SW480 (cell line): Measurements from ENCODE around the gene NXPE3.
"Not testable (repeated sequence)": the region's sequence is repeated elsewhere in the genome, so short reads cannot be mapped to it uniquely, and the experiment has no call there.

Source experiments
- DNase-seq: peaks from one replicate; pipeline ENCODE4 v3.0.0-alpha.2; 2016; ENCODE audit warnings: low spot score

NXPE3 gene

DNA sequence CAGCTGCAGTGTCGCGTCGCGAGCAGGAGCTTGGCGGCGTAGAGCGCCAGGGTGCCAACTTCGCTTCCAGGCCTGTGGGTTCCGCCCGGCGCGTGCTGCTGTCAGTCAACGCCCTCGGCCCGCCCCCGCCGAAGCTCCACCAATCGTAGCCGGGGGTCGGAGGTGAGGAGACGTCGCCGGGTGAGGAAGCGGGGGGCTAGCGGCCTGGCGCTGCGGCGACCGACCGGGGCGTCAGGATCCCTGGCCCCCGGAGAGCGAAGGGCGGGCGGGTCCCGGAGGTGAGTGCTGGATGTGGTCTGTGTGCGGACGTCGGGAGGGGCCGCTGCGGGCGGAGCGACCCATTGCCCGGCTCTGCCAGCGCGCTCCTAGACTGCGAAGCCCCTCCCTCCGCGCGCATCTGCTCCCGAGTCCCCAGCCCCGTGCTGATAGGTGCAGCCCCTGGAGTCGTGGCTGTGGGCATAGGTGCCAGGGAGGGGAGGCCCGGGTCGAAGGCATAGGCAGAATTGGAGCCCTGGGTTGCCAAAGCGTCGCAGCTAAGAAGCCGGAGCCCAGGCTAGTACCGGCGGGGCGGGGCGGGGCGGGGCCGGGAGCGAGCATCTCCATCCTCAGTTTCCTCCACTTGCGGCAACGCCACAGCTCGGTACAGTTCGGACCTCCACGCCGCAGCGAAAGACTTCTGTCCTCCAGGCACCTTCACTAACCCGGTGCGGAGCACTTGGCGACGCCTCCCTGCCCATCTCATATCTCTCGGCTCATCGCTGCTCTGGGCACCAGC lies at the start of gene NXPE3:
NXPE3 (plus strand) TSS at position 165 of the 775 bp plus-strand sequence. CDS start 6,386 bp downstream, outside the sequence.
- peak; percentile 82 for DNase-seq

DNA sequence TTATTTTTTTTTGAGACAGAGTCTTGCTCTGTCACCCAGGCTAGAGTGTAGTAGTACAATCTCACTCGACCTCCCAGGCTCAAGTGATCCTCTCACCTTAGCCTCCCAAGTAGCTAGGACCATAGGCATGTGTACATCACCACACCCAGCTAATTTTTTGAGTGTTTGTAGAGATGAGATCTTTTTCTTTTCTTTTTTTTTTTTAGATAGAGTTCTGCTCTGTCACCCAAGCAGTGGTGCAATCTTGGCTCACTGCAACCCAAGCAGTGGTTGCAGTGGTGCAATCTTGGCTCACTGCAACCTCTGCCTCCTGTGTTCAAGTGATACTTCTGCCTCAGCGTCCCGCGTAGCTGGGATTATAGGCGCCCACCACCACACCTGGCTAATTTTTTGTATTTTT lies 49.4 kb upstream of the NXPE3 start:
- no peak for DNase-seq

DNA sequence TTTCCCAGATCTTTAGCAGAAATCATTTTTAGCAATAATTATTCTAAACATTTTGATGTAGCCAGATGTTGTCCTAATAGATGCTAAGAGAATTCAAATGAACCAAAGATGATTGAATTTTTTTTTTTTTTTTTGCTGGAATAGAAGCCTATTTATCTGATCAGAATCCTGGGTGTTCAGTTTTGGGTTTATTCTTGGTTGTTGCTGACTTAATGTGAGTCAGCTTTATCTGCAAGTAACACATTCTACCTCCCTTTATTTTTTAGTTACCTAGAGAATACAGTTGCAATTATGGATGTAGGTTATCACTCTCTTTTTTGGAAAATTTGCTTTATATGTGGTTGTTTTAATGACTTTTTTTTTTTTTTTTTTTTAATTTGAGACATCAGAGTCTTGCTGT lies 48.2 kb upstream of the NXPE3 start:
- no peak for DNase-seq

DNA sequence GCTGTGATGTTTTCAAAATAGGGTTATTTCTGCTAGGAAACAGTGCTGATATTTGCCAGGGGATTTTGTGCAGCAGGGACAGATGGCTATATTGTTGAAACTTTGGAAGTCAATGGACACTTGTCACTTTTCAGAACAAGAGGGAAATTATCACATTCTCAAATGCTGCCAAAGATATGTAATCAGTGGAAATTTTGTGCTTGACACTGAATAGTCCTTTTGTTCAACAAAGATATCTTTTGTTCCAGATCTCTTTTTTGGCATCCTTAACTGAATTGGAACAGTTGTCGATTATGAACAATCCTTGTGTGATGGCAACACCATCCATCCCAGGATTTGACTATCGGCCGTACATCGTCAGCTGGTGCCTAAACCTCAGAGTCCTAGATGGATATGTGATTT lies 46.8 kb upstream of the NXPE3 start:
- DNase-seq: no peak

DNA sequence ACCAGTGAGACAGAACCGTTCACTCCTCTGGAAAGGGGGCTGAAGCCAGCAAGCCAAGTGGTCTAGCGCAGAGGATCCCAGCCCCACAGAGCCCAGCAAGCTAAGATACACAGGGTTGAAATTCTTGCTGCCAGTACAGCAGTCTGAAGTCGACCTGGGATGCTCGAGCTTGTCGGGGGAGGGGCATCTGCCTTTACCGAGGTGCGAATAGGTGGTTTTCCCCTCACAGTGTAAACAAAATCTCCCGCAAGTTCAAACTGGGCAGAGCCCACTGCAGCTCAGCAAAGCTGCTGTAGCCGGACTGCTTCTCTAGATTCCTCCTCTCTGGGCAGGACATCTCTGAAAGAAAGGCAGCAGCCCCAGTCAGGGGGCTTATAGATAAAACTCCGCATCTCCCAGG lies 43.2 kb upstream of the NXPE3 start:
- no peak for DNase-seq

DNA sequence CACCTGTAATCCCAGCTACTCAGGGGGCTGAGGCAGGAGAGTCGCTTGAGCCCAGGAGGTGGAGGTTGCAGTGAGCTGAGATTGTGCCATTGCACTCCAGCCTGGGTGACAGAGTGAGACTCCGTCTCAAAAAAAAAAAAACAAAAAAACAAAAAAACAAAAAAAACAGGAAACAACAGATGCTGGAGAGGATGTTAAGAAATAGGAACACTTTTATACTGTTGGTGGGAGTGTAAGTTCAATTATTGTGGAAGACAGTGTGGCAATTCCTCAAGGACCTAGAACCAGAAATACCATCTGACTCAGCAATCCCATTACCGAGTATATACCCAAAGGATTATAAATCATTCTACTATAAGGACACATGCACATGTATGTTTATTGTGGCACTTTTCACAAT lies 37.1 kb upstream of the NXPE3 start:
- not testable (repeated sequence) for DNase-seq

DNA sequence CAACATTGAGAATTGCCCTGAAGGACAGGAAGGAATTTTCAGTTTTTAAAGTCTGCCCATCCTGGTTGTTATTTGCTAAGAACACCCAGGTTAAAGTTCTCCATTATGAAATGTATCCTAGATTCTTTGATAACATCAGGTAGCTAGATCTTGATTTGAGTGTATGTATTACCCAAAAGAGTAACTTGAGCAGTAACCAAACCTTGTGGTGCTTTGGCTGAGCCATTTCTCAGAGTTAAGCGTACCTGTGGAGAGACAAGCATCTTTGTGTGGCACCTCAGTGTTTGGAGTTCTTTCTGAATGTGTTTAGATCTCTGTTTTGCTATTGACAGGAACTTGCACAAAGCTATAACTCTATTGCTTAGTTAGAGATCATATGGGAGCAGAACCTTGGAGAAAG lies 34.2 kb upstream of the NXPE3 start:
- no peak for DNase-seq

DNA sequence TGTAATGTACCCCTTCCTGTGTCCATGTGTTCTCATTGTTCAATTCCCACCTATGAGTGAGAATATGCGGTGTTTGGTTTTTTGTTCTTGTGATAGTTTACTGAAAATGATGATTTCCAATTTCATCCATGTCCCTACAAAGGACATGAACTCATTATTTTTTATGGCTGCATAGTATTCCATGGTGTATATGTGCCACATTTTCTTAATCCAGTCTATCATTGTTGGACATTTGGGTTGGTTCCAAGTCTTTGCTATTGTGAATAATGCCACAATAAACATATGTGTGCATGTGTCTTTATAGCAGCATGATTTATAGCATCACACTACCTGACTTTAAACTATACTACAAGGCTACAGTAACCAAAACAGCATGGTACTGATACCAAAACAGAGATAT lies 33.1 kb upstream of the NXPE3 start:
- DNase-seq: not testable (repeated sequence)

DNA sequence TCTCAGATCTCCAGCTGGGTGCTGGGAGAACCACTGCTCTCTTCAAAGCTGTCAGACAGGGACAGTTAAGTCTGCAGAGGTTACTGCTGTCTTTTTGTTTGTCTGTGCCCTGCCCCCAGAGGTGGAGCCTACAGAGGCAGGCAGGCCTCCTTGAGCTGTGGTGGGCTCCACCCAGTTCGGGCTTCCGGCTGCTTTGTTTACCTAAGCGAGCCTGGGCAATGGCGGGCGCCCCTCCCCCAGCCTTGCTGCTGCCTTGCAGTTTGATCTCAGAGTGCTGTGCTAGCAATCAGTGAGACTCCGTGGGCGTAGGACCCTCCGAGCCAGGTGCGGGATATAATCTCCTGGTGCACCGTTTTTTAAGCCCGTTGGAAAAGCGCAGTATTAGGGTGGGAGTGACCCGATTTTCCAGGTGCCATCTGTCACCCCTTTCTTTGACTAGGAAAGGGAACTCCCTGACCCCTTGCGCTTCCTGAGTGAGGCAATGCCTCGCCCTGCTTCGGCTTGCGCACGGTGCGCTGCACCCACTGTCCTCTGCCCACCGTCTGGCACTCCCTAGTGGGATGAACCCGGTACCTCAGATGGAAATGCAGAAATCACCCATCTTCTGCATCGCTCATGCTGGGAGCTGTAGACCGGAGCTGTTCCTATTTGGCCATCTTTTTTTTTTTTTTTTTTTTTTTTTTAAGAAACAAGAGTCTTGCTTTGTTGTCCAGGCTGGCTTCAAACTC lies 25.5 kb upstream of the NXPE3 start:
- DNase-seq: not testable (repeated sequence)

DNA sequence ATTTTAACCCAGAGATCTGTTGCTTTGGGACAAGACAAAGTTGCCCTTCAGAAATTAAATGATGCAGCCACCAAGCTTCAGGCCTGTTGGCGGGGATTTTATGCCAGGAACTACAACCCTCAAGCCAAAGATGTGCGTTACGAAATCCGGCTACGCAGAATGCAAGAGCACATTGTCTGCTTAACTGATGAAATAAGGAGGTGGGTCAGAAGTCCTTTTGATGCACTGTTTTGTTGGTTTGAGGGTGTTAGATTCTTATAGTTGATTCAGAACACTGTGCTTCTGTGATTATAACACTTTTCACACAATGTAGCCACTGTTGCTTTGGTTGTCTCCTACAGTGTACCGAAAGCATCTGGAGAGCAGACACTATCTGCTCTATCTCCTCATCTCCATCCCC lies 20.8 kb upstream of the NXPE3 start:
- no peak for DNase-seq

DNA sequence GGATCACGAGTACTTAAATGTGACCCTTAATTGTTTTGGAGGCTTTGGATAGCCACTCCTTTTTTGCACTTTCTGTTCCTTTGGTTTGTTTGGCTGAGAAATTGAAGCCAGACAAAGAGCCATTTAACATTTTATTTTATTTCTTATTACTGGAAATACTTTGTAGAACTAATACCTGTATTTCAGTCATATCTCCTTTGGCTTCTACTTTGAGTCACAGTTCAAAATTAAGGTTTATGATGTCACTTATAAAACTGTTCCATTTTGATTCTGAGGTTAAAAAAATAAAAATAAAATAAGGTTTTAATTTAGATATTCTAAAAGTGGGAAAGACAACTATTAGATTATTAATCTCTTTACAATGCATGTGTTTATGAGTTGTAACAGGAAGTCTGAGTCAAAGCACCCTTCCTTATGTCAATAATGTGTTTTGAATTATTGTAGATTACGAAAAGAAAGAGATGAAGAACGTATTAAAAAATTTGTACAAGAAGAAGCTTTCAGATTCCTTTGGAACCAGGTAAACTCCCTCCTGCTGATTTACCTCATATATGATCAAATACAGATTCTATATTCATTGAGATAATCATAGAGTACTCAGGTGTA lies 16.9 kb upstream of the NXPE3 start:
- DNase-seq: no peak

DNA sequence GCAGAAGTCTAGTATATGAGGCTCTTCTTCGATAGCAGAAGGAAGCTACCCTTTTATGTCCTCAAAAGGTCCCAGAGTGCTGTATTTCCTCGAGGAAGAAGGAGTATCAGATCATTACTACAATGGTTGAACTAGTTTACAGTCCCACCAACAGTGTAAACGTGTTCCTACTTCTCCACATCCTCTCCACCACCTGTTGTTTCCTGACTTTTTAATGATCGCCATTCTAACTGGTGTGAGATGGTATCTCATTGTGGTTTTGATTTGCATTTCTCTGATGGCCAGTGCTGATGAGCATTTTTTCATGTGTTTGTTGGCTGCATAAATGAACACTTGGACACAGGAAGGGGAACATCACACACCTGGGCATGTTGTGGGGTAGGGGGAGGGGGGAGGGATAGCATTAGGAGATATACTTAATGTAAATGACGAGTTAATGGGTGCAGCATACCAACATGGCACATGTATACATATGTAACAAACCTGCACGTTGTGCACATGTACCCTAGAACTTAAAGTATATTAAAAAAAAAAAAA lies 1.2 kb upstream of the NXPE3 start:
- not testable (repeated sequence) for DNase-seq

DNA sequence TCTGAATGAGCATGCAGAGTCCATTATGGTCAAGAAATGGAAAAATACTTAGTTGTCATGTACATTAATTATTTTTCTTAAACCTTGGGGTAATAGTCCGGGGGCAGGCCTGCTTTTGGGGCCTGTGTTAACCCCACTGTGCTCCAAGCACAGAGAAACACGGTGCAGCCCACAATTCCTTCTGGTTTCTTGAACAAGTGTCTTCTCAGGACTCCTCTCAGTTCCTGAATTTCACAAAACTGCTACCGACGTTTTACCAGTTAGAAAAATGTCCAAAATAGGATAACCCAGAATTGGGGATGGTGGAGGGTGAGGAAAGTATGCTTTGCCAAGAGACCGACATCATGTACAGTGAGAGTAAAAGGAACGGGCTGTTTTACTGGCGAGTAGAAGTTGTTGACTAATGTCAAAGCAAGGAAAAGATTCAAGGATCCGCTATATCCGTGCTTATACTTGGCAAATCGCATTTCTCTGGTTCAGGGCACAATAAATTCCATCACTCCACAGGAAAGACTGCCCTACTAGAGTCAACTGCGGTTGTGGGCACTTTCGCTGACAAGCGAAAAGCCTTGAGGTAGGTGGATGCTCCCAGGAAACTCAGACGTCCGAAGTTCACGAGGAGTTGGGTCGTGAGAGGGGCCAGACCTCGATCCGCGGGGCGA lies 495 bp upstream of the NXPE3 start:
- no peak for DNase-seq

DNA sequence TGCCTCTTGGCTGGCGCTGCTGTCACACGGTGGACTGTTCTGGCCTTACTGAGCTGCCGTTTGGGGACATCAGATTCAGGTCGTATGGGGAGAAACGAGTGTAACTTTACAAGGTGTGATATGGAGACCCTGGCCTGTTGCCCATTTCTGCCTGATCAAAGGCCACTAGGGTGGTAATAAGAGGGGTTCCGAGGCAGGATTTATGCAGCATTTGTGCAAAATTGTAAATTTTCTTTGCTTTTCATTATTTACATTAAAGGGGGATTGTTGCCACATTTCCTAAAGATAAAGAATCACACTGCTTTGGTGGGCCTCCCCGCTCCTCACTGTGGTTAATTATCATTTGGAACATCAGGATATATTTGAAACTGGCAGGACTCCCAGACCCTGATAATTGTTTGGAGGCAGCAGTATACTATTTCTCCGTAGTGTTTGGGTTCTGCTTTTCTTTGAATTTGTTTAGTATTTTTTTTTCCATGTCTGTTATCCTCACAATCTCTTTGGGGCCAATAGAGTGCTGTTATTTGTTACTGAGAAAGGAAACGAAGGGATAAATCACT lies 891 bp downstream of the NXPE3 start:
- DNase-seq: no peak

DNA sequence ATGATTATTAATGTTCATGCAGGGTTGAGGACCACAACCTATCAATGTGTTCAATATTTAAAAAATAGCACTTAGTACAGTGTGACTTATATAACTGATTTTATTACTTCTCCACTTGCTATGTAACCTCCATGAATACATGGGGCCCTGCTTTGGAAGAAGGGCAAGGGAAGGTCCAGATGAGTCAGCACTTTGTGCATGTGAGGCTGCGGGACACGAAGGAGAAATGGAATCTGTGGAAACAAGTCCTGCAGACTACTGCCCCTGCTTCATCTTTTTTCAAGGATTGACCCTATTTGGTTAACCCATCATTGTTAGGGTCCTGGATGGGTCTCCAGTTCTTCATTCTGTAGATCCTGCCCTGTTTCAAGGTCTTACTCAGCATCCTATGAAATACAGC lies 1.6 kb downstream of the NXPE3 start:
- peak; percentile 42 for DNase-seq

DNA sequence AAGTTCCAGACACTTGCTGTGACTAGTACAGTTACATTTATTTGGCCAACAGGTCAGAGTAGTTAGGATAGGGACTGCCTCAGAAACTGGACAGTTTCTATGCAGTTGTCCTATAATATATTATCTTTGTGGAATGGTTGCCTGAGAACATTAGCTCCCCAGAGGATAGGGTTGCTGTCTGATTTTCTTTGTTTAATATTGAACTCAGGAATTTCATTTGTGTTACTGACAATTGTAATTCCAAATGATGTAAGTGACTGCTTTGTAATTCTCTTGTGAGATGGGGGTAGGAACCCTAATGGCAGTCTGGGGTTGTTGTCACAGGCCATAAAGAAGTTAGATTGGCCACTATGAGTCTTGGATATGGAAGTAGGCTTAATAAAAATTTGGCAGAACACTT lies 2.2 kb downstream of the NXPE3 start:
- no peak for DNase-seq

DNA sequence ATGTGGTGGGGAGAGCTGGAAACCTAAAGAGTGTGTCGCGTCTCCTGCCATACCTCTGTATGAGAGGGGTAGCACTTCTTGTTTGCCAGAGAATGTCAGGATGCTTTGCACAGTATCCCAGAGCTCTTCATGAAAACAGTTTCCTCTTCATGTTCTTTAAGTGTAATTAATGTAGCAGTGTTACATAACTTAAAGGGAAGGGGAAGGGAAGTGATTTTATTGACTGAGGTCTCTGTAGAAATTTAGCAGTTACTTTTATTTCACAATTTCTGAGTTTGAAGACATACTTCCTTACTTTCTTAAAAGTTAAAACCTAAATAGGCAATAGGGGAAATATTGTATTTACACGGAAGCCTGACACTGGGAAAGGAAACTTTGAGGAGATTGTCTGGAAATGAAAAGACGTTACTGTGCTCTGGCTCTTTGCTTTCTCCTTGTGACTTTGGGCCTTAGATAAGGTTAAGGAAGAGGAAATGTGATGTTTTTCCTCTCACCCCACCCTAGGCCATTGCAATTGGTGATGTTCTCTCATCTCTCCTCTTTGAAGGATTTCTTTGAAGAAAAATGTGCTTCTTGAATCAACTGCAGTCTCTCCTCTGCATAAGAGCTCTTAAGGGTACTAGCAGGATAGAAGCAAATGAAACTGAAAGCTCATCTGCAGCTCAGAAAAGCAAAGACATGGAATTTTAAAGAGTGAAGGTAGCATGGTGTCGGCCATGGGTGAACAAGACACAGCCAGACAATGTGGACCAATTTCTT lies 6.0 kb downstream of the NXPE3 start:
- DNase-seq: no peak

DNA sequence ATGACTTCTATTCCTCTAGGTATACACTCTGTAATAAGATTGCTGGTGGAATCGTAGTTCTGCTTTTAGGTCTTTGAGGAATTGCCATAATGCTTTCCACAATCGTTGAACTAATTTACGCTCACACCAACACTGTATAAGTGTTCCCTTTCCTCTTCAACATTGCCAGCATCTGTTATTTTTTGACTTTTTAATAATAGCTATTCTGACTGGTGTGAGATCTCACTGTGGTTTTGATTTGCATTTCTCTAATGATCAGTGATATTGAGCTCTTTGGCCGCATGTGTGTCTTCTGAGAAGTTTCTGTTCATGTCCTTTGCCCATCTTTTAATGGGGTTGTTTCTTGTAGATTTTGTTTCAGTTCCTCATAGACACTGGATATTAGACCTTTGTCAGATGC lies 12.8 kb downstream of the NXPE3 start:
- DNase-seq: no peak

DNA sequence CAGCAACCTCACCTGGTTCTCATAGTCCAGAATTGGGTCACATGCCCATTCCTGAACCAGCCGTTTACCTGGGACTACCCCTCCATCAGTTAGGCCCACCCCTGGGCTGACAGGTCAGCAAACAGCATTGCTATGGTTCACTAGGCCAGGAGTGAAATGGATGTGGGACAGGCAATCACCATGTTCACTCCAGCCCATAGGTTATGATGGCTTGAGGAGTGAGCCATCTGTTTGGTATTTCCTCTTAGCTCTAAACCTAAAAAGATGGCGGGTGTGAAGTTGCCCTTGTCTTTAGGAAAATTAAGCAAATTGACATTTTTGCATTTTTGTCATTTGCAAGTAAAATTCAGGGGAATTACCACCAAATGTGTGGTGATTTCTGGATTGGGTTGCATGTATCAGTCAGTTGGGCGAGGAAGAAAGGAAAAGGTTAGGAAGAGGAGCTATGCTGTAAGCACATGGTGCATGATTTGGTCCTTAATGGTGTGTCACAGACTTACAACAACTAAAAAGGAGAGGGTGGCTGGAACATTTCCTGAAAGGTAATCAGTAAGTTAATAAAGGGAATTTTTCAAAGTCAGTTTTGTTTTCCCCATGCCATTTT lies 17.2 kb downstream of the NXPE3 start:
- no peak for DNase-seq

DNA sequence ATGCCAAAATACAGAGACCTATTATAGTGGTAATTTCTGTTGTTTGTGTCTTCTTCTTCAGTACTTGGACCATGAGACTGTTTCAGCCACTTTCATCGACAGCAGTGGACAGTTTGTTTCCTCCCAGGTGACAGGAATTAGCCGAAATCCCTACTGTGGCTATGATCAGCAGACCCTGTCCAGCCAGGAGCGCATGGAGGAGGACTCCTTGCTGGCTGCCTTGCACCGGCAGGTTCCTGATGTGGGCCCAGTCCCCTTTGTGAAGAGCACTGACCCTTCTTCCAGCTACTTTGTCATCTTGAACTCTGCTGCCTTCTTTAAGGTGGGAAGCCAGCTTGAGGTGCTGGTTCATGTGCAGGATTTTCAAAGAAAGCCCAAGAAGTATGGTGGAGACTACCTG lies 22.2 kb downstream of the NXPE3 start:
- DNase-seq: no peak

DNA sequence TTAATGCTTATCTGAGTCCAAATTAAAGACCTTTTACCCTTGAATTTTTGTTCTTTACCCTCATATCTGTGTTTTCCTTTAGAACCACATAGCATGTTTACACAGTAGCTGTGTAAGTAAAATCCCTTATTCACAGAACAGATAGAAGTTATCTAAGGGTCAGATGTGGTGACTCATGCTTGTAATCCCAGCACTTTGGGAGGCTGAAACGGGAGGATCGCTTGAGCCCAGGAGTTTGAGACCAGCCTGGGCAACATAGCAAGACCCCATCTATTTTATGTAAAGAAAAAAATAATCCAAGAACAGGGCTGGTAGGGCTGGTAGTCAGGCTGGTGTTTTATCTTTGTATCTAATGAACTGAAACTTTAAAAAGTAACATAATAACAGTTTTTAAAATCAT lies 23.2 kb downstream of the NXPE3 start:
- DNase-seq: no peak
